Measurements from ENCODE around the gene EPS8L1.
"Not testable (repeated sequence)": the region's sequence is repeated elsewhere in the genome, so short reads cannot be mapped to it uniquely, and the experiment has no call there.

Gene EPS8L1

DNA sequence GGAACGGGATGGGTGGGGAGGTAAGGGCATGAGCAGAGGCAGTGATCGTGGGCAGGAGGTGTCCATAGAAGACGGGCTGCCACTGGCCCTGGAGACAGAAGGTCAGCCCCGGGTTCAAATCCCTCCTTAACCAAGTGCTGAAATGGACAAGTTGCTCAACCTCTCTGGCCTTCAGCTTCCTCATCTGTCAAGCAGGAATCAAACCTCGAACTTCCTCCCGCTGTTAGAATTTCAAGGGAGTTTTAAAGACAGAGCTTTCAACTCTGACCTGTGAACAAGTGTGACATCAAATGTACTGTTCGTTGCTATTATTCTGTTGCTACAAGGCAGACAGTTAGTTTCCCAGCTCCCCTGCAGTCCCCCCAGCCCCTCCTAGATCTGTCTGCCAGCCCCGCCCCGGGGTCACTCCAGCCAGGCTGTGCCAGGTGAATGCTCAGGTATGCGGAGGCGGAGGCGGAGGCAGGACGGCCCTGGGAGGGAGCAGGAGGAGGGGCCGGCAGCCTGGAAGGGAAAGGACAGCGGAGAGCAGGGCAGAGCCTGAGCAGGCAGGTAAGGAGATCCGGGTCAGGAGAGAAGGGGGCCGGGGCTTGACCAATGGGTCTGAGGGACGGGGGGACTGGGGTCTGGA, at the start of gene EPS8L1:
EPS8L1 (plus strand) TSS at position 499 of the 628 bp plus-strand sequence. CDS start 576 bp downstream, outside the sequence.
- no peak for DNase-seq

DNA sequence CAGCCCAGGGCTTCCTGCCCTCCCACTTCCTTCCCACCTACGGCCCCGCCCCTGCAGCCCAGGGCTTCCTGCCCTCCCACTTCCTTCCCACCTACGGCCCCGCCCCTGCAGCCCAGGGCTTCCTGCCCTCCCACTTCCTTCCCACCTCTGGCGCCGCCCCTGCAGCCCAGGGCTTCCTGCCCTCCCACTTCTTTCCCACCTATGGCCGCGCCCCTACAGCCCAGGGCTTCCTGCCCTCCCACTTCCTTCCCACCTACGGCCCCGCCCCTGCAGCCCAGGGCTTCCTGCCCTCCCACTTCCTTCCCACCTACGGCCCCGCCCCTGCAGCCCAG, 48.6 kb upstream of the EPS8L1 start:
- not testable (repeated sequence) for DNase-seq

DNA sequence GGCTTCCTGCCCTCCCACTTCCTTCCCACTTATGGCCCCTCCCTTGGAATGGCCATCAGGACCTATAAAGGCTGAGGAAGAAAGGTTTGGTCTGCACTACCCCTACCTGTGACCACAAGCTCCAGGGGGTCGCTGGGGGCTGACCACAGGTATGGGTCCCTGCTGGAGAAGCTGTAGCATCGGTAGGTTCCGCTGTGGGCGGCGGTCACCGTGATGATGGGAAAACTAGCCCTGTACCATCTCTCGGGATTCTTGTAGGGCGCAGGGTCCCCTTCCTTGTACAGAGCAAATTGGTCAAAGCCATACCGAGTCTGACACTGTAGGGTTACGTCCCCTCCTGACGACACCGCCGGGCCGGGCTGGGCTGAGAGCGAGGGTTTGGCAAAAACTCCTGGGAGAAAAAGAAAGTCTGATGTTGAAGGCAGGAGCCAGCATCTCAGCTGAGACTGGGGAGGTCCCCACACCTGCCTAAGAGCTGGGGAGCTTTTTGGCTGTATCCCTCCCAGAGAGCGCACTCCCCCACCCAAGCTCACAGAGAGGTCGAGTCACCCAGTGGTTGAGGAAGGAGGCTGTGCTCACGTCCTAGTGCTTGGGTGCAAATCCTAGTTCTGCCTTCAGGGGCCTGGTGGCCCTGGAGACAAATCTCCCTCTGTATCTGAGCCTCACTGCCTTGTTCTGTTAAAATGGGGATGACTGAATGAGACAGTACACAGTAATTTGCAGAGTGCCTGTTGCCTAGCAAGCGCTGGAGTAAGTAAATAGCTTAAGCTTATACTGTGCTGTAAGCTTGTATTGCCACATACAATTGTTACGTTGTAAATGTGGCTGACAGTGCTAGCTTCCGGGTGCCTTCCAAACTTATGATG, 48.0 kb upstream of the EPS8L1 start:
- no peak for DNase-seq

DNA sequence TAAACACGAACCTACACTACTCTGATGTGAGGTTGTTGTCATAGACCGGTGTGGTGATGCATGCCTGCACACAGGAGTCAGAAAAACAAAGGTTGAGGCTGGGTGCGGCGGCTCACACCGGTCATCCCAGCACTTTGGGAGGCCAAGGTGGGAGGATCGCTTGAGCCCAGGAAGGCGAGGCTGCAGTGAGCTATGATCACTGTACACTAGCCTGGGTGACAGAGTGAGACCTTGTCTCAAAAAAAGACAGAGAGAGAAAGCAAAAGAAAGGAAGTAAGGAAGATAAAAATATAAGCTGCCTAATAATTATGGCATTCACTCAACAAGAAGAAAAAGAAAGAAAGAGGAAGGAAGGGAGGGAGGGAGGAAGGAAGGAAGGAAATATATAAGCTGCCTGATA, 46.9 kb upstream of the EPS8L1 start:
- DNase-seq: no peak

DNA sequence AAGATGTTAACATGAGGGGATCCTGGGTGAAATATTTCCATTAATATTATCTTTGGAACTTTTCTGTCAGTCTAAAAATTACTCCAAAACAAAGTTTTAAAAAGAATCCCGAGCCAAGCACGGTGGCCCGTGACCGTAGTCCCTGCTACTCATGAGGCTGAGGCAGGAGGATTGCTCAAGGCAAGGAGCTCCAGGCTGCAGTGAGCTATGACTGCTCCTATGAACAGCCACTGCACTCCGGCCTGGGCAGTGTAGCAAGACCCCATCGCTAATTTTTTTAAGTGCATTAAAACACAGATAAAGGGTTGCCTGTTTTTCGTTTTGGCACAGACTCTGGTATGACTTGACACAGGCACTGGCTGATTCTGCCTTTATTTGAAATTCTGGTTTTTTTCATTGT, 44.5 kb upstream of the EPS8L1 start:
- no peak for DNase-seq

GRCh38 chr19:55032170-55032800, 43.4 kb upstream of the EPS8L1 start:
- DNase-seq: no peak

DNA sequence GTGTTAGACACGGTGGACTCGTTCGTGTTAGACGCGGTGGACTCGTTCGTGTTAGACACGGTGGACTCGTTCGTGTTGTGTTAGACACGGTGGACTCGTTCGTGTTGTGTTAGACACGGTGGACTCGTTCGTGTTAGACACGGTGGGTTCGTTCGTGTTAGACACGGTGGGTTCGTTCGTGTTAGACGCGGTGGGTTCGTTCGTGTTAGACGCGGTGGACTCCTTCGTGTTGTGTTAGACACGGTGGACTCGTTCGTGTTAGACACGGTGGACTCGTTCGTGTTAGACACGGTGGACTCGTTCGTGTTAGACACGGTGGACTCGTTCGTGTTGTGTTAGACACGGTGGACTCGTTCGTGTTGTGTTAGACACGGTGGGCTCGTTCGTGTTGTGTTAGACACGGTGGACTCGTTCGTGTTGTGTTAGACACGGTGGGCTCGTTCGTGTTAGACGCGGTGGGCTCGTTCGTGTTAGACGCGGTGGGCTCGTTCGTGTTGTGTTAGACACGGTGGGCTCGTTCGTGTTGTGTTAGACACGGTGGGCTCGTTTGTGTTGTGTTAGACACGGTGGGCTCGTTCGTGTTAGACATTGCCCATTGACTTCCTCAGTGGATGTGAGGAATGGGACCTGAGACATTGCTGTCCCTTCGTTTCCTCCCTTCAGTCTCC, 42.6 kb upstream of the EPS8L1 start:
- DNase-seq: not testable (repeated sequence)

- no peak for DNase-seq
These were observed 40.9 kb upstream of the EPS8L1 start for GRCh38 chr19:55034751-55035150.

GRCh38 chr19:55036058-55036457, 39.6 kb upstream of the EPS8L1 start:
- DNase-seq: no peak

- DNase-seq: not testable (repeated sequence)
These were observed 38.1 kb upstream of the EPS8L1 start for GRCh38 chr19:55037603-55038002.

DNA sequence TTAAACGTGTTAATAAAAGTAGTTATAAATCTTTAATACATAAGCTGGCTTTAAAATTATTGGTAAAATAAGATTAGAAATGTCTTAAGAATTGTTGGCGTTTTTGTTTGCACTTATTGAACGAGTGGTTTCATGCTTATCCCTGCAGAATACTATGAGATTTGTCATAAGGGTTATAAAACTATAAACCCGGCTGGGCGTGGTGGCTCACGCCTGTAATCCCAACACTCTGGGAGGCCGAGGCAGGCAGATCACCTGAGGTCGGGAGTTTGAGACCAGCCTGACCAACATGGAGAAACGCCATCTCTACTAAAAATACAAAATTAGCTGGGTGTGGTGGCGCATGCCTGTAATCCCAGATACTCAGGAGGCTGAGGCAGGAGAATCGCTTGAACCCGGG, 35.0 kb upstream of the EPS8L1 start:
- not testable (repeated sequence) for DNase-seq

DNA sequence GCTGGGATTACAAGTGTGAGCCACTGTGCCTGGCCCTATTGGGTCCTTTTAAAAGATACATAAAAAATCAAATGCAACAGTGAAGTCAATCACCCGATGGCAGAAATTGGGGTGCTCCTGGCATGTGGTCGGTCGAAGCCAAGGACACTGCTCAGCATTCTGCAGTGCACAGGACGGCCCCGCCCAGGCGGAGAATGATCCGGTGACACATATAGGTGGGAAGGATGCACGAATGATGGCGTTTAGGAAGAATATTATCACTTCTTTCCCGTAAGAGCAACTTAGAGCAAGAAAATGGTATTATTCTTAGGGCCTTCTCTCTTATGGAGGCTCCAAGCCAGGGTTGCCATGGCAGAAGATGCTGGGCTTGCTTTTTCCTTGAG, 34.4 kb upstream of the EPS8L1 start:
- DNase-seq: no peak

DNA sequence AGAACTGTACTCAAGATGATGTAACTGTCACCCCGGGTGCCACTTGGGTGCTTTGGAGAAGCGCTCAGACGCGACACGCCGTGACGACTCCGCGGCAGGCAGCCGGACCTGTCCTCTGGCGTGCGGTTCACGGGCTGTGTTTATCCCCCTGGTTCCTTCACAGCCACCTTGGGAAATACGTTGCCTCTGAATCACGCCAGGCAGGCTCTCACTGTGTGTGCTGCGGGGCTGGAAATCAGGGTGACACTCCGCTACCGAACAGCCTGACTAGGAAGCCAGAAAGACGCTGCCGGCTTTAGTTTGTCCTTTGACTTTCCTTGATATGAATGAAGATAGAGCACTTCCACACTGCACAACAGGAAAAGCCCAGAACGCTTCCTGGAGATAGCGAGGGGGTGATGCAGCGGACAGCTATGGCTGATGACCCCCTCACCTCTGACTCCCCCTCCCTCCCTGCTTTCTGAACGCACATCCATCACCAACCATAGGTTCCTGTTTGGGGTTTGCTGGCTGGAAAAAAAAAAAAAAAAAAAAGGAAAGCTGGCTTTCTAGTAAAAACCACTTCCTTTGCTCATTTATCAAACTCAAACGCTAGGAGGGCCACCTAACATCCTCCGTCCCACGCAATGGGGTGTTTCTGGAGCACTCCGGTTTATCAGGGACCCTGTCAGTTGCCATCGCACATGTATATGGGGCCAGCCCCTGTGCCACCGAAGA, 33.9 kb upstream of the EPS8L1 start:
- DNase-seq: no peak

GRCh38 chr19:55042344-55042678, 33.4 kb upstream of the EPS8L1 start:
- DNase-seq: no peak

DNA sequence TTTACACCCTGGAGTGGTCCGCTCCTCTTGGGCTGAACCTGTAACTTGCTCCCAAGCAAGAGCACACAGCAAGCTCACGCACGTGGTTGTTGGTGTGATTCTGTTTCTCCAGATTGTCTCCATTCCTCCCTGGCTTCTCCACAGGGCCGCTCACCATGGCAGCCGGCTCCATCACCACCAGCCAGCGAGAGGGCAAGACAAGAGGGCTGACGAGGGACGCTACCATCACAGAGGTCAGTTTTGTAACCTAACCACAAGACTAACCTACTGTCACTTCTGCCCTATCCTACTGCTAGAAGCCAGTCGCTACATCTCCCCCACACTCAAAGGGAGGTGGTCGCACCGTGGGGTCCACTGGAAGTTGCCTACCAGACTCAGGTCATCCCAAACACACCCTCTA, 33.0 kb upstream of the EPS8L1 start:
- DNase-seq: no peak

GRCh38 chr19:55044286-55044685, 31.4 kb upstream of the EPS8L1 start:
- no peak for DNase-seq

GRCh38 chr19:55044771-55045716, 30.6 kb upstream of the EPS8L1 start:
- DNase-seq: no peak

DNA sequence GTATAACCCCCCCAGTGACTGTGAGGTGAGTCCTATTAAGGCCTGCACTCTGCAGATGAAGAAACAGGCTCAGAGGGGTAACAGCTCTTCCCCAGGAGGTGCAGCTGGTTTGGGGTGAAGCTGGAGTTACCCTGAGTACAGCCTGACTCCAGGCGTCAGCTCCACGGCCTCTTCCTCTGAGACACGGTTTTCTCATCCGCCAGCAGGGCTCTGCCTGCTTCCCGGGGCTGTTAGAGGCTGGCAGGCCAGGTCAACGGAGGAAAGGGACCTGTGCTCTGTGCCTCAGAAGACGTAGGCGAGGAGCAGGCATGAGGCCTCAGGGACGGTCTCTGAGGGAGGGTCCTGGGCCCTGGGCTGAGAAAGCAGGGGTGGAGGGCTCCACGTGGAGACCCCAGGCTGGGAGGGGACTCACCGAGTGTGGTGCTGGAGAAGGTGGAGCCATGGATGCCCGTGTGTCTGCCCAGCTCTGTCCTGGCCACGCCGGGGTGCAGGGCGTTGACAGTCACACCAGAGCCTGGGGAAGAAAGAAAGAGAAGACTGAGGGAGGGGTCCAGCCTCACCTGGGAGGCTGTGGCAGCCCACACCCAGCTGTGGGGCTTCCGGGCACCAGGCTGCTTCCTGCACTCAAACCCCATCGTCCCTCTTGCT, 28.6 kb upstream of the EPS8L1 start:
- no peak for DNase-seq

GRCh38 chr19:55047951-55048350, 27.7 kb upstream of the EPS8L1 start:
- no peak for DNase-seq

- no peak for DNase-seq
These were observed 27.2 kb upstream of the EPS8L1 start for GRCh38 chr19:55048446-55048845.

Measured in DMS79 (cell line).